Astrocyte (in vitro differentiated cells and primary cell): ENCODE results near the gene TRIM8. TPM values are rescaled to one million over a fixed set of nuclear protein-coding genes. Genes with fewer than 3 reads are reported as not detected.

ENCODE experiments used
- DNase-seq: peaks from one replicate; pipeline ENCODE4 v3.0.0-alpha.2; 2010; ENCODE audit warnings: low read depth
- FAIRE-seq: peaks from 2 replicates; lab custom pipeline; 2011; peaks lifted over from hg19 to GRCh38; lab: Jason Lieb, UNC
- H2AFZ ChIP-seq: 2 replicates; pipeline ENCODE4 v1.6.0; 2012; ENCODE audit warnings: low read depth, low read length, inconsistent platforms
- H3K27ac ChIP-seq: 2 replicates; pipeline ENCODE4 v1.5.1; 2011; ENCODE audit warnings: low read depth, low read length, inconsistent platforms
- H3K27me3 ChIP-seq: 2 replicates; pipeline ENCODE4 v1.6.0; 2011; ENCODE audit warnings: low read length, inconsistent platforms; ENCODE audit not compliant: insufficient read depth
- H3K36me3 ChIP-seq: 2 replicates; pipeline ENCODE4 v1.5.1; 2011; ENCODE audit warnings: low read length, inconsistent platforms; ENCODE audit not compliant: insufficient read depth
- H3K4me1 ChIP-seq: 2 replicates; pipeline ENCODE4 v1.5.1; 2011; ENCODE audit warnings: low read length, inconsistent platforms; ENCODE audit not compliant: insufficient read depth
- H3K4me2 ChIP-seq: 2 replicates; pipeline ENCODE4 v1.6.0; 2012; ENCODE audit warnings: low read length, inconsistent platforms
- H3K4me3 ChIP-seq: 2 replicates; pipeline ENCODE4 v1.5.1; 2011; ENCODE audit warnings: low read depth, mild to moderate bottlenecking, low read length, inconsistent platforms; ENCODE audit not compliant: insufficient read depth
- H3K79me2 ChIP-seq: 2 replicates; pipeline ENCODE4 v1.6.0; 2012; ENCODE audit warnings: mild to moderate bottlenecking, low read length, inconsistent platforms; ENCODE audit not compliant: insufficient read depth
- H3K9ac ChIP-seq: 2 replicates; pipeline ENCODE4 v1.6.0; 2012; ENCODE audit warnings: mild to moderate bottlenecking, low read length, inconsistent platforms
- H3K9me3 ChIP-seq: 2 replicates; pipeline ENCODE4 v1.5.1; 2012; ENCODE audit warnings: low read depth, mild to moderate bottlenecking, low read length, inconsistent platforms; ENCODE audit not compliant: insufficient read depth
- H4K20me1 ChIP-seq: 2 replicates; pipeline ENCODE4 v1.6.0; 2012; ENCODE audit warnings: low read length, inconsistent platforms; ENCODE audit not compliant: insufficient read depth
- H3K27ac Mint-ChIP-seq: one replicate; pipeline ENCODE4 v1.8.0; 2021; ENCODE audit warnings: mild to moderate bottlenecking, mixed read lengths; ENCODE audit not compliant: unreplicated experiment
- H3K27me3 Mint-ChIP-seq: one replicate; pipeline ENCODE4 v1.8.0; 2021; ENCODE audit warnings: low read depth, mixed read lengths; ENCODE audit not compliant: unreplicated experiment
- H3K36me3 Mint-ChIP-seq: one replicate; pipeline ENCODE4 v1.8.0; 2021; ENCODE audit warnings: low read depth, mixed read lengths; ENCODE audit not compliant: unreplicated experiment
- H3K4me1 Mint-ChIP-seq: one replicate; pipeline ENCODE4 v1.8.0; 2021; ENCODE audit warnings: low read depth, mixed read lengths; ENCODE audit not compliant: unreplicated experiment
- H3K4me3 Mint-ChIP-seq: one replicate; pipeline ENCODE4 v1.8.0; 2021; ENCODE audit warnings: mild to moderate bottlenecking, moderate library complexity, mixed read lengths; ENCODE audit not compliant: unreplicated experiment
- H3K9me3 Mint-ChIP-seq: one replicate; pipeline ENCODE4 v1.8.0; 2021; ENCODE audit warnings: mild to moderate bottlenecking, mixed read lengths; ENCODE audit not compliant: unreplicated experiment
- CTCF ChIP-seq: IDR thresholded peaks from 2 replicates; pipeline ENCODE4 v1.5.1; 2011; ENCODE audit warnings: low read depth, mild to moderate bottlenecking, inconsistent platforms, low read length, moderate library complexity; ENCODE audit not compliant: insufficient read depth
- EZH2 ChIP-seq: IDR thresholded peaks from 2 replicates; pipeline ENCODE4 v1.6.1; 2012; ENCODE audit warnings: mild to moderate bottlenecking, low read length, inconsistent platforms; ENCODE audit not compliant: insufficient read depth
- total RNA-seq: library from RNA; stranded (reverse); gene quantifications from 2 replicates; pipeline ENCODE4 v1.2.1, GENCODE V29; 2021

Gene TRIM8
- total RNA-seq, 1 donor from 2014 or later = 117 TPM

DNA sequence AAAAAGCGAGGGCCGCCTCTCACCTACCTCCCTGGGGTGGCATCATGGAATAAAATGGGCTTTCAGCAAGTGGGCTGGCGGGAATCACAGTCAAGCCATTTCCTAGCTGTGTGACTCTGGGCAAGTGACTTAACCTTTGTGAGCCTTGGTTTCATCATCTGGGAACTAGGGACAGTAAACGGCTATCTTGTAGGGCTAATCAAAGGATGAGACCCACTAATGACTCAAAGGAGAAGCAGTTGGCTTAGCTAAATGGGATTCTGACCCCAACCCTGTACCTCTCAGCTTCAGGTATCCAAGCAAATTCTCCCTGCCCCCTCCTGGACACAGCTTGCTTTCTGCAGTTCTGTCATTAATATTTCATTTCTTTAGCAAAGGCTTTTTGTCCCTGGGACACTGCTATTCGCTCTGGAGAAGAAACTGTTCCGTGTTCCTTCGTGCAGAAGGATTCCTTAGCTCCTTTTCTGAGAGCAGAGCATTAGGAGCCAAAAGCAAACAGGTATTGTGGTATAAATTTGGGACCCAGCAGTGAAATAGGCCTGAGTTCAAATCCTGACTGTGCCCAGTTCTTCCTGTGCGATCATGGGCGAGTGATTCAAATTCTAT is 25.9 kb downstream of the TRIM8 start:
- Histone ChIP-seq H2AFZ (no peak overlapping the region), H3K4me1 (peaks cover 18% of the 10 kb centered on the region), H3K4me2 (no peak overlapping the region), H3K9ac (no peak overlapping the region), H4K20me1 (no peaks in the 10 kb centered on the region), H3K79me2 (no peaks in the 10 kb centered on the region), H3K36me3 (no peaks in the 10 kb centered on the region), H3K27me3 (no peaks in the 10 kb centered on the region), H3K9me3 (no peaks in the 10 kb centered on the region), H3K27ac (no peak overlapping the region), H3K4me3 (no peak overlapping the region)
- no peaks in the 10 kb centered on the region for H3K9me3 Mint-ChIP-seq
- DNase-seq (no peak), FAIRE-seq (no peak)
- peaks cover 46% of the 10 kb centered on the region for H3K4me1 Mint-ChIP-seq
- no peak overlapping the region for H3K27ac Mint-ChIP-seq
- TF ChIP-seq EZH2 = no peak
- no peak for TF ChIP-seq CTCF
- no peaks in the 10 kb centered on the region for H3K27me3 Mint-ChIP-seq
- H3K4me3 Mint-ChIP-seq = no peak overlapping the region
- no peaks in the 10 kb centered on the region for H3K36me3 Mint-ChIP-seq

GRCh38 chr10:102670871-102671434 is 26.7 kb downstream of the TRIM8 start:
- H3K27me3 Mint-ChIP-seq = no peaks in the 10 kb centered on the region
- H3K36me3 ChIP-seq = no peaks in the 10 kb centered on the region
- no peak overlapping the region for H3K27ac Mint-ChIP-seq
- no peaks in the 10 kb centered on the region for H3K36me3 Mint-ChIP-seq
- H3K9me3 ChIP-seq = no peaks in the 10 kb centered on the region
- no peak overlapping the region for H3K4me3 ChIP-seq
- no peaks in the 10 kb centered on the region for H4K20me1 ChIP-seq
- no peak overlapping the region for H3K9ac ChIP-seq
- H3K79me2 ChIP-seq = no peaks in the 10 kb centered on the region
- DNase-seq = no peak
- TF ChIP-seq CTCF = no peak
- no peak for TF ChIP-seq EZH2
- H2AFZ ChIP-seq = no peak overlapping the region
- H3K4me1 Mint-ChIP-seq = peaks cover 51% of the 10 kb centered on the region
- no peak overlapping the region for H3K4me3 Mint-ChIP-seq
- H3K4me2 ChIP-seq = no peak overlapping the region
- no peaks in the 10 kb centered on the region for H3K9me3 Mint-ChIP-seq
- FAIRE-seq = no peak
- H3K4me1 ChIP-seq = peaks cover 26% of the 10 kb centered on the region
- H3K27me3 ChIP-seq = no peaks in the 10 kb centered on the region
- H3K27ac ChIP-seq = no peak overlapping the region

DNA sequence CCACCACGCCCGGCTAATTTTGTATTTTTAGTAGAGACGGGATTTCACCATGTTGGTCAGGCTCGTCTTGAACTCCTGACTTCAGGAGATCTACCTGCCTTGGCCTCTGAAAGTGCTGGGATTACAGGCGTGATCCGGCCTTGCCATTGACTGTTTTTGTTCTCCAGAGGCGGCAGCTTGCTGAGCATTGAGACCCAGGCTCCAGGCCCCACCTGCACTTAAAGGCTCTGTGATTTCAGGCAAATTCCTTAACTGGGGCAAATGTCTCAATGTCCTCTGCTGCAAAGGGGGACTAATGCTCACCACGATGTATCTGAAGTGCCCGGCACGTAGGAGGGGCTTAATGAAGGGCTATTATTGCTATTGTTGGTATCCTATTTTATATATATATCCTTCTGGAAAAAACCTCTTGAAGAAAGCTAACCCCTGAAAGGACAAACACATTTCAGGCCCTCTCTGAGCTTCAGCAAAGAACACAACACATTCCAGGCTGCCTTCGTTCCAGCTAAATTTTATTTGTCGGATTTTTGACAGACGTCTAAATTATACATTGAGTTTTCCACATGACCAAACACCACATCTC is 29.0 kb downstream of the TRIM8 start:
- no peaks in the 10 kb centered on the region for H3K36me3 ChIP-seq
- no peaks in the 10 kb centered on the region for H3K9me3 ChIP-seq
- Mint-ChIP-seq H3K27me3 (no peaks in the 10 kb centered on the region), H3K4me3 (peak overlapping the region; percentile 21), H3K4me1 (peaks cover 59% of the 10 kb centered on the region), H3K27ac (peak overlapping the region; percentile 90), H3K9me3 (no peaks in the 10 kb centered on the region), H3K36me3 (no peaks in the 10 kb centered on the region)
- H3K4me1 ChIP-seq = peaks cover 38% of the 10 kb centered on the region
- DNase-seq = no peak
- H3K27me3 ChIP-seq = no peaks in the 10 kb centered on the region
- FAIRE-seq = no peak
- H3K79me2 ChIP-seq = no peaks in the 10 kb centered on the region
- no peak for TF ChIP-seq CTCF
- TF ChIP-seq EZH2 = no peak
- H2AFZ ChIP-seq = no peak overlapping the region
- H3K4me3 ChIP-seq = no peak overlapping the region
- H3K9ac ChIP-seq = peak overlapping the region; percentile 78
- no peak overlapping the region for H3K27ac ChIP-seq
- H3K4me2 ChIP-seq = peak overlapping the region; percentile 83
- no peaks in the 10 kb centered on the region for H4K20me1 ChIP-seq
